ENCODE measurements around the gene KDM2A. TPM values are rescaled to one million over a fixed set of nuclear protein-coding genes. Genes with fewer than 3 reads are reported as not detected.

KDM2A gene
- total and polyA plus RNA-seq, 2 experiments from 2014 or later: 25.0 to 54.1 TPM

GRCh38 chr11:67167091-67167490 is 48.0 kb downstream of the KDM2A start (continued):
- TF ChIP-seq ETS1 (IDR thresholded peaks at IDR 0.05) (no peak), CREB1 (CRISPR knock-in tag; IDR thresholded peaks at IDR 0.05; ENCODE audit: low read depth) (no peak), ZNF331 (CRISPR knock-in tag; IDR thresholded peaks at IDR 0.05; ENCODE audit: low read depth) (no peak), JUNB (IDR thresholded peaks at IDR 0.05; ENCODE audit: unreplicated experiment) (no peak), EZH2 (IDR thresholded peaks at IDR 0.05; ENCODE audit: low read depth, unreplicated experiment) (no peak), CTCF (conservative IDR thresholded peaks at IDR 0.05; ENCODE audit: low read depth in 2 of 2) (no peak), NANOG (IDR thresholded peaks at IDR 0.05; ENCODE audit: borderline replicate concordance) (no peak), POLR2AphosphoS5 (IDR thresholded peaks at IDR 0.05; ENCODE audit: low read depth) (no peak), EZH2phosphoT487 (IDR thresholded peaks at IDR 0.05; ENCODE audit: unreplicated experiment) (no peak)
- TF ChIP-seq, protein P1, sequence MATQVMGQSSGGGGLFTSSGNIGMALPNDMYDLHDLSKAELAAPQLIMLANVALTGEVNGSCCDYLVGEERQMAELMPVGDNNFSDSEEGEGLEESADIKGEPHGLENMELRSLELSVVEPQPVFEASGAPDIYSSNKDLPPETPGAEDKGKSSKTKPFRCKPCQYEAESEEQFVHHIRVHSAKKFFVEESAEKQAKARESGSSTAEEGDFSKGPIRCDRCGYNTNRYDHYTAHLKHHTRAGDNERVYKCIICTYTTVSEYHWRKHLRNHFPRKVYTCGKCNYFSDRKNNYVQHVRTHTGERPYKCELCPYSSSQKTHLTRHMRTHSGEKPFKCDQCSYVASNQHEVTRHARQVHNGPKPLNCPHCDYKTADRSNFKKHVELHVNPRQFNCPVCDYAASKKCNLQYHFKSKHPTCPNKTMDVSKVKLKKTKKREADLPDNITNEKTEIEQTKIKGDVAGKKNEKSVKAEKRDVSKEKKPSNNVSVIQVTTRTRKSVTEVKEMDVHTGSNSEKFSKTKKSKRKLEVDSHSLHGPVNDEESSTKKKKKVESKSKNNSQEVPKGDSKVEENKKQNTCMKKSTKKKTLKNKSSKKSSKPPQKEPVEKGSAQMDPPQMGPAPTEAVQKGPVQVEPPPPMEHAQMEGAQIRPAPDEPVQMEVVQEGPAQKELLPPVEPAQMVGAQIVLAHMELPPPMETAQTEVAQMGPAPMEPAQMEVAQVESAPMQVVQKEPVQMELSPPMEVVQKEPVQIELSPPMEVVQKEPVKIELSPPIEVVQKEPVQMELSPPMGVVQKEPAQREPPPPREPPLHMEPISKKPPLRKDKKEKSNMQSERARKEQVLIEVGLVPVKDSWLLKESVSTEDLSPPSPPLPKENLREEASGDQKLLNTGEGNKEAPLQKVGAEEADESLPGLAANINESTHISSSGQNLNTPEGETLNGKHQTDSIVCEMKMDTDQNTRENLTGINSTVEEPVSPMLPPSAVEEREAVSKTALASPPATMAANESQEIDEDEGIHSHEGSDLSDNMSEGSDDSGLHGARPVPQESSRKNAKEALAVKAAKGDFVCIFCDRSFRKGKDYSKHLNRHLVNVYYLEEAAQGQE (IDR thresholded peaks at IDR 0.05; ENCODE audit: unreplicated experiment): no peak

DNA sequence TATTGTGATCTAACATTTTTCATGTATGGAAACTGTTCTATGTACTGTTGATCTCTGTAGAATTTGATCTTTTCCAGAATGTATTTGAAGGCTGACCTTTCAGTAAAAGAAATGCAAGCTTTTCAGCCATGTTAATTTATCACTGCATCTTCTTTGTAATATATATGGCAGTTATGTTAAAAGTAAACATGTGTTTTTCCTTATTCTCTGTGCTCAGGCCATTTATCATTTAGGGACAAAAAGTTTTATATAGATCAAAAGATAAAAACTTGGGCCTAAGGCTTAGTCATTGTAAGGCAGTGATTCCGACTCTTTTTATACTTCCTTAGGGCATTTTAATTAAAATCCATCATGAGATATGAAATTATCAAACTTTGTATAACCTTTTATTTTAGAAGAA is 48.7 kb downstream of the KDM2A start:
- Histone ChIP-seq H3K9me2 (ENCODE audit: insufficient read depth) (no peaks in the 10 kb centered on the region), H3K4me1 (ENCODE audit: insufficient read depth) (no peaks in the 10 kb centered on the region), H3K27ac (ENCODE audit: low read depth) (no peak overlapping the region), H4K20me1 (replicated peaks; ENCODE audit: insufficient read depth) (peaks cover 32% of the 10 kb centered on the region), H3K79me2 (replicated peaks; ENCODE audit: insufficient read depth) (peaks cover 93% of the 10 kb centered on the region), H3K36me3 (ENCODE audit: insufficient read depth) (no peaks in the 10 kb centered on the region), H3F3A (replicated peaks; ENCODE audit: low read depth) (no peaks in the 10 kb centered on the region), H2AFZ (no peak overlapping the region), H3K4me2 (no peak overlapping the region), H3K27me3 (ENCODE audit: insufficient read depth) (no peaks in the 10 kb centered on the region), H3K4me3 (no peak overlapping the region)
- no peak overlapping the region for H3K27ac Mint-ChIP-seq
- no peaks in the 10 kb centered on the region for H3K4me1 Mint-ChIP-seq
- peaks cover 8% of the 10 kb centered on the region; the same call in 2 of the 3 replicates for H3K36me3 Mint-ChIP-seq (ENCODE audit: low read depth)
- H3K4me3 Mint-ChIP-seq: no peak overlapping the region
- no peaks in the 10 kb centered on the region for H3K9me3 Mint-ChIP-seq
- H3K27me3 Mint-ChIP-seq (ENCODE audit: insufficient read depth, low read depth, poor library complexity): peaks cover 5% of the 10 kb centered on the region
- DNase-seq (ENCODE audit: low spot score): no peak
- no peak for ATAC-seq
- TF ChIP-seq JUNB (IDR thresholded peaks at IDR 0.05; ENCODE audit: unreplicated experiment) (no peak), ETS1 (IDR thresholded peaks at IDR 0.05) (no peak), STAT1 (IDR thresholded peaks at IDR 0.05; ENCODE audit: unreplicated experiment) (no peak)
- TF ChIP-seq, protein P2, sequence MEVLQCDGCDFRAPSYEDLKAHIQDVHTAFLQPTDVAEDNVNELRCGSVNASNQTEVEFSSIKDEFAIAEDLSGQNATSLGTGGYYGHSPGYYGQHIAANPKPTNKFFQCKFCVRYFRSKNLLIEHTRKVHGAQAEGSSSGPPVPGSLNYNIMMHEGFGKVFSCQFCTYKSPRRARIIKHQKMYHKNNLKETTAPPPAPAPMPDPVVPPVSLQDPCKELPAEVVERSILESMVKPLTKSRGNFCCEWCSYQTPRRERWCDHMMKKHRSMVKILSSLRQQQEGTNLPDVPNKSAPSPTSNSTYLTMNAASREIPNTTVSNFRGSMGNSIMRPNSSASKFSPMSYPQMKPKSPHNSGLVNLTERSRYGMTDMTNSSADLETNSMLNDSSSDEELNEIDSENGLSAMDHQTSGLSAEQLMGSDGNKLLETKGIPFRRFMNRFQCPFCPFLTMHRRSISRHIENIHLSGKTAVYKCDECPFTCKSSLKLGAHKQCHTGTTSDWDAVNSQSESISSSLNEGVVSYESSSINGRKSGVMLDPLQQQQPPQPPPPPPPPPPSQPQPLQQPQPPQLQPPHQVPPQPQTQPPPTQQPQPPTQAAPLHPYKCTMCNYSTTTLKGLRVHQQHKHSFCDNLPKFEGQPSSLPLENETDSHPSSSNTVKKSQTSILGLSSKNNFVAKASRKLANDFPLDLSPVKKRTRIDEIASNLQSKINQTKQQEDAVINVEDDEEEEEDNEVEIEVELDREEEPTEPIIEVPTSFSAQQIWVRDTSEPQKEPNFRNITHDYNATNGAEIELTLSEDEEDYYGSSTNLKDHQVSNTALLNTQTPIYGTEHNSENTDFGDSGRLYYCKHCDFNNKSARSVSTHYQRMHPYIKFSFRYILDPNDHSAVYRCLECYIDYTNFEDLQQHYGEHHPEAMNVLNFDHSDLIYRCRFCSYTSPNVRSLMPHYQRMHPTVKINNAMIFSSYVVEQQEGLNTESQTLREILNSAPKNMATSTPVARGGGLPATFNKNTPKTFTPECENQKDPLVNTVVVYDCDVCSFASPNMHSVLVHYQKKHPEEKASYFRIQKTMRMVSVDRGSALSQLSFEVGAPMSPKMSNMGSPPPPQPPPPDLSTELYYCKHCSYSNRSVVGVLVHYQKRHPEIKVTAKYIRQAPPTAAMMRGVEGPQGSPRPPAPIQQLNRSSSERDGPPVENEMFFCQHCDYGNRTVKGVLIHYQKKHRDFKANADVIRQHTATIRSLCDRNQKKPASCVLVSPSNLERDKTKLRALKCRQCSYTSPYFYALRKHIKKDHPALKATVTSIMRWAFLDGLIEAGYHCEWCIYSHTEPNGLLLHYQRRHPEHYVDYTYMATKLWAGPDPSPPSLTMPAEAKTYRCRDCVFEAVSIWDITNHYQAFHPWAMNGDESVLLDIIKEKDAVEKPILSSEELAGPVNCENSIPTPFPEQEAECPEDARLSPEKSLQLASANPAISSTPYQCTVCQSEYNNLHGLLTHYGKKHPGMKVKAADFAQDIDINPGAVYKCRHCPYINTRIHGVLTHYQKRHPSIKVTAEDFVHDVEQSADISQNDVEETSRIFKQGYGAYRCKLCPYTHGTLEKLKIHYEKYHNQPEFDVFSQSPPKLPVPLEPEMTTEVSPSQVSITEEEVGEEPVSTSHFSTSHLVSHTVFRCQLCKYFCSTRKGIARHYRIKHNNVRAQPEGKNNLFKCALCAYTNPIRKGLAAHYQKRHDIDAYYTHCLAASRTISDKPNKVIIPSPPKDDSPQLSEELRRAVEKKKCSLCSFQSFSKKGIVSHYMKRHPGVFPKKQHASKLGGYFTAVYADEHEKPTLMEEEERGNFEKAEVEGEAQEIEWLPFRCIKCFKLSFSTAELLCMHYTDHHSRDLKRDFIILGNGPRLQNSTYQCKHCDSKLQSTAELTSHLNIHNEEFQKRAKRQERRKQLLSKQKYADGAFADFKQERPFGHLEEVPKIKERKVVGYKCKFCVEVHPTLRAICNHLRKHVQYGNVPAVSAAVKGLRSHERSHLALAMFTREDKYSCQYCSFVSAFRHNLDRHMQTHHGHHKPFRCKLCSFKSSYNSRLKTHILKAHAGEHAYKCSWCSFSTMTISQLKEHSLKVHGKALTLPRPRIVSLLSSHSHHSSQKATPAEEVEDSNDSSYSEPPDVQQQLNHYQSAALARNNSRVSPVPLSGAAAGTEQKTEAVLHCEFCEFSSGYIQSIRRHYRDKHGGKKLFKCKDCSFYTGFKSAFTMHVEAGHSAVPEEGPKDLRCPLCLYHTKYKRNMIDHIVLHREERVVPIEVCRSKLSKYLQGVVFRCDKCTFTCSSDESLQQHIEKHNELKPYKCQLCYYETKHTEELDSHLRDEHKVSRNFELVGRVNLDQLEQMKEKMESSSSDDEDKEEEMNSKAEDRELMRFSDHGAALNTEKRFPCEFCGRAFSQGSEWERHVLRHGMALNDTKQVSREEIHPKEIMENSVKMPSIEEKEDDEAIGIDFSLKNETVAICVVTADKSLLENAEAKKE (CRISPR knock-in tag; IDR thresholded peaks at IDR 0.05): no peak

Measured in GM23338 (cell line).